HEK293T (cell line): ENCODE data around the gene CD300H.

ENCODE experiments used
- CTCF ChIA-PET: fragments of 350-600 bp; formaldehyde crosslinking; extraction: SDS; loops from one replicate; lab custom pipeline; 2021; ENCODE audit warnings: antibody characterized with exemption, inconsistent platforms; lab: Yijun Ruan, JAX
- POLR2A ChIA-PET: fragments of 350-600 bp; formaldehyde crosslinking; extraction: SDS; loops from one replicate; lab custom pipeline; 2020; ENCODE audit warnings: antibody characterized with exemption, inconsistent platforms; lab: Yijun Ruan, JAX
- DNase-seq: peaks from one replicate; pipeline ENCODE4 v3.0.0; 2012; ENCODE audit warnings: mixed read lengths; ENCODE audit errors: extremely low spot score
- ARNT ChIP-seq: fragments of 450-650 bp; IDR thresholded peaks from 2 replicates; pipeline ENCODE4 v1.6.1; 2017; ENCODE audit warnings: mild to moderate bottlenecking
- BHLHE40 ChIP-seq: fragments of 450-650 bp; IDR thresholded peaks from 2 replicates; pipeline ENCODE4 v1.6.1; 2016; ENCODE audit warnings: mild to moderate bottlenecking, moderate library complexity, borderline replicate concordance
- CTBP1 ChIP-seq: fragments of 450-650 bp; IDR thresholded peaks from 2 replicates; pipeline ENCODE4 v1.6.1; 2016; ENCODE audit warnings: borderline replicate concordance
- ELF4 ChIP-seq: fragments of 450-650 bp; IDR thresholded peaks from 2 replicates; pipeline ENCODE4 v1.6.1; 2017; ENCODE audit warnings: antibody characterized with exemption
- FOXA1 ChIP-seq: fragments of 450-650 bp; IDR thresholded peaks from 2 replicates; pipeline ENCODE4 v1.6.1; 2016; ENCODE audit warnings: mild to moderate bottlenecking
- FOXK2 ChIP-seq: fragments of 450-650 bp; IDR thresholded peaks from 2 replicates; pipeline ENCODE4 v1.6.1; 2016; ENCODE audit warnings: mild to moderate bottlenecking
- FOXM1 ChIP-seq: fragments of 450-650 bp; IDR thresholded peaks from 2 replicates; pipeline ENCODE4 v1.6.1; 2017; ENCODE audit warnings: mild to moderate bottlenecking, borderline replicate concordance
- HDGF ChIP-seq: fragments of 450-650 bp; IDR thresholded peaks from 2 replicates; pipeline ENCODE4 v1.6.1; 2017; ENCODE audit warnings: antibody characterized with exemption, borderline replicate concordance
- L3MBTL2 ChIP-seq: fragments of 450-650 bp; conservative IDR thresholded peaks from 2 replicates; pipeline ENCODE4 v1.6.1; 2016; ENCODE audit warnings: mild to moderate bottlenecking
- LEF1 ChIP-seq: fragments of 450-650 bp; IDR thresholded peaks from 2 replicates; pipeline ENCODE4 v1.6.1; 2017; ENCODE audit warnings: mild to moderate bottlenecking, borderline replicate concordance
- NFRKB ChIP-seq: fragments of 450-650 bp; IDR thresholded peaks from 2 replicates; pipeline ENCODE4 v1.6.1; 2016; ENCODE audit warnings: mild to moderate bottlenecking, moderate library complexity
- PKNOX1 ChIP-seq: fragments of 450-650 bp; IDR thresholded peaks from 2 replicates; pipeline ENCODE4 v1.6.1; 2016
- SP1 ChIP-seq: fragments of 450-650 bp; IDR thresholded peaks from 2 replicates; pipeline ENCODE4 v1.6.1; 2017
- SUZ12 ChIP-seq: fragments of 450-650 bp; IDR thresholded peaks from 2 replicates; pipeline ENCODE4 v1.6.1; 2016; ENCODE audit warnings: mild to moderate bottlenecking
- TARDBP ChIP-seq: fragments of 450-650 bp; IDR thresholded peaks from 2 replicates; pipeline ENCODE4 v1.6.1; 2016
- ZNF384 ChIP-seq: fragments of 450-650 bp; IDR thresholded peaks from 2 replicates; pipeline ENCODE4 v1.6.1; 2016

CD300H gene

DNA sequence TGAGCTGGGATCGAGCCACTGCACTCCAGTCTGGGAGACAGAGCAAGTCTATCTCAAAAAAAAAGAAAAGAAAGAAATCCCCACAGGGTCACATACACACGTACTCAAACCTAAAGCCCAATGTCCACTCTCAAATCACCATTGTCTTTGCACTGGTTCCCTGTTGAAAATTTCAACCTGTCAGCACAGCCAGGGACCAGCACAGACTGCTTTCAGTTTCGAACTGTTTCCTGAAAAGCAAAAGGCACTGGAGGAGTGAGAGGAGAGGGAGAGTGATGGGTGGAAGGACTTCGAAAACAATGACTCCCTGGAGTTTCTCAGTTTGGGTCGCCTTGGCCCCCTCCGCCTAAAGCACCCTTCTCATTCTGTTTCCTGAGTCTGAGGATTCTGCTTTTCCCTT is 12.4 kb downstream of the CD300H start:
- ChIA-PET POLR2A (no interaction called here), CTCF (interaction anchor here (5.2 kb wide), 1 partner anchor 12 kb away, joined by 22 read pairs; the partner anchor contains the start of gene CD300H)
- DNase-seq: no peak
- TF ChIP-seq FOXK2: no peak

- TF ChIP-seq CTBP1 (no peak), ZNF384 (no peak), L3MBTL2 (no peak), PKNOX1 (no peak), LEF1 (no peak), FOXK2 (no peak), FOXA1 (no peak)
- ChIA-PET CTCF (interaction anchor here (0.6 to 5.2 kb wide), 2 partner anchors 15 to 245 kb away, joined by 3 to 22 read pairs; partner anchors contain the start of gene CD300H), POLR2A (no interaction called here)
- no peak for DNase-seq
Observed at GRCh38 chr17:74552037-74552436, 15.3 kb downstream of the CD300H start.

DNA sequence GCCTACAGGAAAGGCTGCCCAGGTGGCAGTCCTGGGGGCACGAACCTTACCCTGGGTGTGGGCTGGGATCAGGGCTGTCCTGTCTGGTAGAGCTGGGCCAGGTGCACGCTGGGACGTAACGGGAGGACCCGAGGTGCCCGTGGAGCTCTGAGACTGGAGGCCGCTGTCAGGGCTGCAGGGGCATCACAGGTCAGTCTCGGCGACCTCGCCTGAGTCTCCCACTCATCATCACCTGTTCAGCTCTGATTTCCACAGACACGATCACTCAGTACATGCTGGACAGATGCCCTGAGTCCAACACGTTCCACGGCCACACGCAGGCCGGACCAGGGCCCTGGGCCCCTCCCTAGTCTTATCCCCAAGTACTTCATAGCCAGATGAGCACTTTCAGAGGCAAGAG is 16.7 kb downstream of the CD300H start:
- ChIA-PET CTCF (no interaction called here), POLR2A (no interaction called here)
- TF ChIP-seq ARNT (no peak), PKNOX1 (no peak), FOXM1 (no peak), SP1 (no peak), ZNF384 (no peak), LEF1 (no peak), NFRKB (no peak), TARDBP (no peak), FOXK2 (no peak), L3MBTL2 (no peak), BHLHE40 (no peak), SUZ12 (no peak), CTBP1 (no peak), HDGF (no peak), FOXA1 (no peak), ELF4 (no peak)
- DNase-seq: no peak

DNA sequence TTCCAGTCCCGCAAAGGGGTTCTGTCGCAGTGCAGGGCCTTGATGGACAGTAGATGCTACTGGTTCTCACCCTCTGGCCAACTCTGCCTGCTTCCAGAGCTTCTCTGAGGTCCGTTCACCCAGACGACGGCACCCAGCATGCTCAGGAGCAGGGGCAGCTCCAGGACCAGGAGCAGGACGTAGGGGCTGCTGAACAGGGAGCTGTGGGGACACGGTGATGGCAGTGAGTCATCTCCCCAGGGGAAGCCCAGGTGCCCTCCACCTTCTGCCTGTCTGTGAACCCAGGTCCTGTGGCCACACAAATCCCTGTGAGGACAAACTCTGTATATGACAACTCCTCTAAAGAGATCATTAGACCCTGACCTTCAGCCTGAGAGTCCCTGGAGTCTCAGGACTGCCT is 18.0 kb downstream of the CD300H start:
- CTCF ChIA-PET: no interaction called here
- POLR2A ChIA-PET: no interaction called here
- no peak for DNase-seq
- TF ChIP-seq NFRKB (no peak), FOXM1 (no peak), LEF1 (no peak), FOXK2 (no peak), L3MBTL2 (no peak), FOXA1 (no peak), ARNT (no peak), TARDBP (no peak)

GRCh38 chr17:74547736-74548135 is 19.6 kb downstream of the CD300H start:
- CTCF ChIA-PET: interaction anchor here (0.7 kb wide), 1 partner anchor 52 kb away, joined by 3 read pairs; no protein-coding TSS in a partner anchor
- no peak for TF ChIP-seq L3MBTL2
- TF ChIP-seq TARDBP: no peak
- TF ChIP-seq SUZ12: no peak
- no peak for TF ChIP-seq SP1
- no peak for TF ChIP-seq HDGF
- TF ChIP-seq ZNF384: no peak
- no peak for TF ChIP-seq PKNOX1
- no peak for TF ChIP-seq FOXA1
- TF ChIP-seq FOXK2: no peak
- TF ChIP-seq ARNT: no peak
- no peak for TF ChIP-seq LEF1
- POLR2A ChIA-PET: no interaction called here
- no peak for DNase-seq

DNA sequence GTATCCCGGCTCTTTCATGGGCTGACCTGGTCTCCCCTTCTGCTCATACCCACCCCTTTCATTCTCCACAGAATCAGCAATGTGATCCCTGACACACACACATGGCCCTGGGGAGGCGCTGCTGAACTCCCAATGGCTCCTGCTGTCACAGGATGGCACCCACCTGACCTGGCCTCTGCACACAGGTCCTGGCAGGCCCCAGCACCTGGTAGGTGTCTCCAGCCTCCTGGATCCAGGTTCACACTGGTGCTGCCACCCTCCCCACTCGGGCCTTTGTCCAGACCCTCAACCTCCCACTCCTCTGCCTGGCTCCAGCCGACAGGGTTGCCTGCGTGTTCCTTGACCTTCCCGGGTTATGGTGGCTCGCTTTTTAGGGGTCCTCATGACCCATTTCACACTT is 20.0 kb downstream of the CD300H start:
- DNase-seq: no peak
- ChIA-PET POLR2A (no interaction called here), CTCF (no interaction called here)
- TF ChIP-seq LEF1: no peak
- TF ChIP-seq FOXM1: no peak
- no peak for TF ChIP-seq FOXK2
- no peak for TF ChIP-seq SP1
- TF ChIP-seq FOXA1: no peak
- TF ChIP-seq ELF4: no peak
- TF ChIP-seq ARNT: no peak
- TF ChIP-seq CTBP1: no peak
- no peak for TF ChIP-seq BHLHE40
- no peak for TF ChIP-seq SUZ12
- no peak for TF ChIP-seq NFRKB
- no peak for TF ChIP-seq TARDBP
- TF ChIP-seq PKNOX1: no peak
- no peak for TF ChIP-seq HDGF
- no peak for TF ChIP-seq L3MBTL2
- no peak for TF ChIP-seq ZNF384

- TF ChIP-seq FOXA1 (no peak), BHLHE40 (no peak), LEF1 (no peak), PKNOX1 (no peak), CTBP1 (no peak)
- DNase-seq: no peak
- POLR2A ChIA-PET: no interaction called here
- CTCF ChIA-PET: interaction anchor here (1.4 kb wide), 1 partner anchor 19 kb away, joined by 5 read pairs; no protein-coding TSS in a partner anchor
Observed at GRCh38 chr17:74546586-74546985, 20.7 kb downstream of the CD300H start.
